PC-3 (cell line): ENCODE measurements around the gene MYO16.

Experiments used
- CTCF ChIP-seq: fragments of 300-600 bp; sonication (generic); conservative IDR thresholded peaks from 2 replicates; pipeline ENCODE4 v1.5.1; 2017; ENCODE audit warnings: antibody characterized with exemption, low read depth, mild to moderate bottlenecking, low read length
- EZH2 ChIP-seq: fragments of 300-600 bp; sonication (generic); IDR thresholded peaks from one replicate; pipeline ENCODE4 v1.6.1; 2017; ENCODE audit warnings: antibody characterized with exemption, mild to moderate bottlenecking, low read length; ENCODE audit not compliant: unreplicated experiment
- EZH2phosphoT487 ChIP-seq: fragments of 300-600 bp; sonication (generic); IDR thresholded peaks from 2 replicates; pipeline ENCODE4 v1.6.1; 2018; ENCODE audit warnings: mild to moderate bottlenecking, antibody characterized with exemption, low read length, borderline replicate concordance

- no peak for TF ChIP-seq EZH2
- TF ChIP-seq CTCF = no peak
- TF ChIP-seq EZH2phosphoT487 = no peak
Measured at GRCh38 chr13:108632649-108633167, 3.3 kb downstream of the MYO16 start.
